Mesendoderm (in vitro differentiated cells): ENCODE measurements around the gene C9orf50.

ENCODE experiments used
- DNase-seq: peaks from one replicate; pipeline ENCODE4 v3.0.0; 2013
- H2AK5ac ChIP-seq: 2 replicates; pipeline ENCODE4 v1.6.1; 2013; ENCODE audit warnings: low read length, inconsistent platforms
- H2BK120ac ChIP-seq: 2 replicates; pipeline ENCODE4 v1.6.1; 2013; ENCODE audit warnings: low read depth, mild to moderate bottlenecking, low read length, moderate library complexity, mixed read lengths
- H2BK15ac ChIP-seq: replicated peaks from 2 replicates; pipeline ENCODE4 v1.6.1; 2013; ENCODE audit warnings: low read depth, mild to moderate bottlenecking, moderate library complexity
- H2BK5ac ChIP-seq: 2 replicates; pipeline ENCODE4 v1.6.1; 2013; ENCODE audit warnings: low read length, inconsistent platforms
- H3K18ac ChIP-seq: 2 replicates; pipeline ENCODE4 v1.6.1; 2013; ENCODE audit warnings: mild to moderate bottlenecking, low read length, mixed read lengths
- H3K23ac ChIP-seq: one replicate; pipeline ENCODE4 v1.6.1; 2013; ENCODE audit warnings: low read length
- H3K27ac ChIP-seq: 2 replicates; pipeline ENCODE4 v1.5.1; 2013; ENCODE audit warnings: low read depth, mild to moderate bottlenecking, inconsistent platforms, low read length, moderate library complexity
- H3K27me3 ChIP-seq: 2 replicates; pipeline ENCODE4 v1.6.1; 2013; ENCODE audit warnings: low read length, control low read depth, mild to moderate bottlenecking, inconsistent platforms; ENCODE audit not compliant: insufficient read depth, poor library complexity
- H3K36me3 ChIP-seq: 2 replicates; pipeline ENCODE4 v1.6.1; 2013; ENCODE audit warnings: low read length, inconsistent platforms; ENCODE audit not compliant: control insufficient read depth, insufficient read depth
- H3K4ac ChIP-seq: one replicate; pipeline ENCODE4 v1.6.1; 2013; ENCODE audit warnings: low read depth, mild to moderate bottlenecking, low read length, moderate library complexity
- H3K4me1 ChIP-seq: 2 replicates; pipeline ENCODE4 v1.6.1; 2013; ENCODE audit warnings: low read depth, low read length, inconsistent platforms; ENCODE audit not compliant: control insufficient read depth
- H3K4me2 ChIP-seq: 2 replicates; pipeline ENCODE4 v1.6.1; 2013; ENCODE audit warnings: low read length
- H3K4me3 ChIP-seq: 2 replicates; pipeline ENCODE4 v1.5.1; 2013; ENCODE audit warnings: mild to moderate bottlenecking, low read length
- H3K56ac ChIP-seq: one replicate; pipeline ENCODE4 v1.6.1; 2013; ENCODE audit warnings: low read length
- H3K79me1 ChIP-seq: 2 replicates; pipeline ENCODE4 v1.6.1; 2013; ENCODE audit warnings: low read length, inconsistent platforms
- H3K79me2 ChIP-seq: 2 replicates; pipeline ENCODE4 v1.6.1; 2013; ENCODE audit warnings: mild to moderate bottlenecking, low read length; ENCODE audit not compliant: control insufficient read depth, insufficient read depth
- H3K9ac ChIP-seq: 2 replicates; pipeline ENCODE4 v1.6.1; 2013; ENCODE audit warnings: low read length, inconsistent platforms
- H4K5ac ChIP-seq: one replicate; pipeline ENCODE4 v1.6.1; 2013; ENCODE audit warnings: low read length
- H4K8ac ChIP-seq: one replicate; pipeline ENCODE4 v1.6.1; 2013; ENCODE audit warnings: low read depth, mild to moderate bottlenecking, control low read depth, low read length, moderate library complexity
- WGBS: extraction: QIAGEN DNeasy Blood & Tissue Kit; methylation state at CpG from one replicate; pipeline ENCODE4 v1.1.7; 2013; ENCODE audit warnings: low lambda C conversion rate, missing lambda C conversion rate; ENCODE audit not compliant: insufficient coverage; ENCODE audit errors: extremely low coverage; 5-methylcytosine and 5-hydroxymethylcytosine counted together

Gene C9orf50

DNA sequence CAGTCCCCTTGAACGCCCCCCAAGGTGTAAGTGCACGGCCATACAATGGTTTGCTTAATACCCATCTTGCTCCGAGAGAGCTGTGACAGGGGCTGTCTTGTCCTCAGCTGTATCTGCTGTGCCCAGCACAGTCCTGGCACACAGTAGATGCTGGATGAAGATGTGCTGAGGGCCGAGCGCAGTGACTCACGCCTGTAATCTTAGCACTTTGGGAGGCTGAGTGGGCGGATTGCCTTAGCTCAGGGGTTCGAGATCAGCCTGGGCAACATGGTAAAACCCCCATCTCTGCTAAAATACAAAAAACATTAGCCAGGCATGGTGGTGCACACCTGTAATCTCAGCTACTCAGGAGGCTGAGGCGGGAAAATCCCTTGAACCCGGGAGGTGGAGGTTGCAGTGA is 53.6 kb downstream of the C9orf50 start:
- DNase-seq, result no peak
- Histone ChIP-seq H3K27ac (no peak overlapping the region), H3K27me3 (no peaks in the 10 kb centered on the region), H3K56ac (peak overlapping the region; percentile 40), H3K23ac (no peak overlapping the region), H3K79me2 (no peaks in the 10 kb centered on the region), H4K8ac (no peak overlapping the region), H2BK15ac (no peak overlapping the region), H2BK120ac (no peak overlapping the region), H3K4me1 (peaks cover 5% of the 10 kb centered on the region), H2BK5ac (no peak overlapping the region), H2AK5ac (no peak overlapping the region), H3K4ac (peak overlapping the region; percentile 64), H3K9ac (no peak overlapping the region), H3K4me2 (no peak overlapping the region), H3K79me1 (no peaks in the 10 kb centered on the region), H4K5ac (no peak overlapping the region), H3K4me3 (no peak overlapping the region), H3K18ac (no peak overlapping the region), H3K36me3 (no peaks in the 10 kb centered on the region)
- WGBS, result no CpG with 5 or more reads among the region's 10 CpGs

GRCh38 chr9:129566563-129567266 is 54.2 kb downstream of the C9orf50 start:
- Histone ChIP-seq H2BK120ac (no peak overlapping the region), H4K8ac (no peak overlapping the region), H2BK15ac (no peak overlapping the region), H3K4ac (no peak overlapping the region), H2AK5ac (no peak overlapping the region), H3K56ac (no peak overlapping the region), H3K4me2 (no peak overlapping the region), H3K23ac (no peak overlapping the region), H3K79me1 (no peaks in the 10 kb centered on the region), H3K36me3 (no peaks in the 10 kb centered on the region), H3K79me2 (no peaks in the 10 kb centered on the region), H3K9ac (no peak overlapping the region), H2BK5ac (no peak overlapping the region), H3K27me3 (no peaks in the 10 kb centered on the region), H3K27ac (no peak overlapping the region), H3K18ac (no peak overlapping the region), H3K4me1 (peaks cover 5% of the 10 kb centered on the region), H3K4me3 (no peak overlapping the region), H4K5ac (no peak overlapping the region)
- WGBS, result no CpG with 5 or more reads among the region's 25 CpGs
- no peak for DNase-seq

GRCh38 chr9:129562917-129563316 is 58.0 kb downstream of the C9orf50 start:
- no CpG with 5 or more reads among the region's 8 CpGs for WGBS
- no peak overlapping the region for H3K4me2 ChIP-seq
- no peak overlapping the region for H3K23ac ChIP-seq
- H3K36me3 ChIP-seq, result no peaks in the 10 kb centered on the region
- no peak overlapping the region for H3K4me3 ChIP-seq
- no peaks in the 10 kb centered on the region for H3K27me3 ChIP-seq
- H3K27ac ChIP-seq, result no peak overlapping the region
- H3K4me1 ChIP-seq, result peaks cover 16% of the 10 kb centered on the region
- H2BK5ac ChIP-seq, result no peak overlapping the region
- H3K56ac ChIP-seq, result no peak overlapping the region
- no peaks in the 10 kb centered on the region for H3K79me2 ChIP-seq
- no peak overlapping the region for H4K5ac ChIP-seq
- H3K4ac ChIP-seq, result no peak overlapping the region
- no peak overlapping the region for H2BK15ac ChIP-seq
- H2AK5ac ChIP-seq, result no peak overlapping the region
- H3K18ac ChIP-seq, result no peak overlapping the region
- no peak overlapping the region for H3K9ac ChIP-seq
- no peak for DNase-seq
- no peak overlapping the region for H4K8ac ChIP-seq
- H3K79me1 ChIP-seq, result no peaks in the 10 kb centered on the region
- no peak overlapping the region for H2BK120ac ChIP-seq

DNA sequence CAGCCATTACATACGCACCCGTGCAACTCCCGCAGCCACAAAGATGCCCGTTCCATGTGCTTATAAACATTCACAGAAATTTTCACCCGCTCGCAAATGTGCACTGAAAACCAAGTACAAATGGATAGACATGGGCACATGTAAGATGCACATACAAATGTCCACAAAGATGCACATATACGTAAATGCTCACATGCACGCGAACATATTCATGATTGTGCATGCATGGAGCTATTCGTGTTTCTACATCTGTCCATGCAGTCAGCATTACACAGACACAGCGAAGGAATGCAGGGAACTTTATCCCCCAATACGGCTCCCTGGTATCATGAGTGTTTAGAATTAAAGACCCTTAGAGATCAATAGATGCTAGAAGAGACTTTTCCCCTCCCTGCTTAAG is 58.4 kb downstream of the C9orf50 start:
- no peak overlapping the region for H2BK15ac ChIP-seq
- H2BK5ac ChIP-seq, result no peak overlapping the region
- no peak overlapping the region for H4K5ac ChIP-seq
- H3K18ac ChIP-seq, result no peak overlapping the region
- no peak overlapping the region for H3K23ac ChIP-seq
- no peak overlapping the region for H3K4me3 ChIP-seq
- no peak overlapping the region for H3K56ac ChIP-seq
- H3K4ac ChIP-seq, result no peak overlapping the region
- no peak for DNase-seq
- H3K4me1 ChIP-seq, result peaks cover 19% of the 10 kb centered on the region
- no peak overlapping the region for H2BK120ac ChIP-seq
- no peaks in the 10 kb centered on the region for H3K79me2 ChIP-seq
- H2AK5ac ChIP-seq, result no peak overlapping the region
- H4K8ac ChIP-seq, result no peak overlapping the region
- H3K4me2 ChIP-seq, result no peak overlapping the region
- H3K79me1 ChIP-seq, result no peaks in the 10 kb centered on the region
- H3K36me3 ChIP-seq, result no peaks in the 10 kb centered on the region
- no CpG with 5 or more reads among the region's 12 CpGs for WGBS
- H3K27ac ChIP-seq, result no peak overlapping the region
- no peak overlapping the region for H3K9ac ChIP-seq
- H3K27me3 ChIP-seq, result no peaks in the 10 kb centered on the region
